ENCODE results near the gene TMTC1.

- TF ChIP-seq CTCF (IDR thresholded peaks at IDR 0.05): no peak
- TF ChIP-seq POLR2A (IDR thresholded peaks at IDR 0.05): no peak
These were observed 57.4 kb downstream of the TMTC1 start for GRCh38 chr12:29726321-29726692.

Data from body of pancreas (tissue), 4 donors.